ENCODE results near the gene DEFB116.
"Not testable (repeated sequence)": the region's sequence is repeated elsewhere in the genome, so short reads cannot be mapped to it uniquely, and the experiment has no call there.

The DEFB116 gene, protein sequence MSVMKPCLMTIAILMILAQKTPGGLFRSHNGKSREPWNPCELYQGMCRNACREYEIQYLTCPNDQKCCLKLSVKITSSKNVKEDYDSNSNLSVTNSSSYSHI

DNA sequence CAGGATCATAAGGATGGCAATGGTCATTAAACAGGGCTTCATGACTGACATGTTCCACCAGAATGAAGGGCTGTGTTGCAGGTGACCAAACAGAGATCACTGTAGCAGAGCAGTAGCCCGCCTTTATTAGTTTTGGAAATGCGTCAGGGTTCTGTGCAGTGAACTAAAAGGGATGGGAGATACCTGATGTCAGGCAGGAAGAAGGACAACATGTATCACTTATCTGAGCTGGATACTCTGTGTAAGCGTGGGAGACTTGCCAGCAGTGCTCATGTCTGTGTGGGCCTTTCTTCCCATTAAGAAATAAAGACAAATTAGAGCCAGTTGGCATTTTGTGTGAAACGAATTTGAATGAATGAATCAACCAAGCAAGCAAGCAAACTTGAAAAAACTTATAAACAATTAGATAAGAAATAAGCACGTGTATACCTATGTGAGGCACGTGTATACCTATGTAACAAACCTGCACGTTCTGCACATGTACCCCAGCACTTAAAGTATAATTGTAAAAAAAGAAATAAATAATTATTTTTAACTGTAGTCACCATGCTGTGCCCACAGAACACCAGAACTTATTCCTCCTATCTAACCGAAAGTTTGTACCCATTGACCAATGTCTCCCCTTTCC is at the start of gene DEFB116:
Gene DEFB116 (minus strand): TSS at position 51 of the 628 bp plus-strand sequence. CDS start 0 bp downstream, at position 51.
- DNase-seq (ENCODE audit: extremely low spot score, insufficient read length, low read depth) (no peak), FAIRE-seq (no peak)

DNA sequence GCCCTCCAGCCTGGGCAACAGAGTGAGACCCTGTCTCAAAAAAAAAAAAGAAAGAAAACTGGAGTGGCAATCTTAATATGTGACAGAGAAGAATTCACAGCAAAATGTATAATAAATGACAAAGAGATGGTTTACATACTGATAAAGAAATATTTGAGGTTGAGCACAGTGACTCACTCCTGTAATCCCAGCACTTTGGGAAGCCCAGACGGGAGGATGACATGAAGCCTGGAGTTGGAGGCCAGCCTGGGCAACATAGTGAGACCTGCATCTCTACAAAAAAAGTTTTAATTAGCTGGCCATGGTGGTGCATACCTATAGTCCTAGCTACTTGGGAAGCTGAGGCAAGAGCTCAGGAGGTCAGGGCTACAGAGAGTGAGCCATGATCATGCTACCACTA is 47.6 kb upstream of the DEFB116 start:
- DNase-seq (ENCODE audit: extremely low spot score, insufficient read length, low read depth) (no peak), FAIRE-seq (no peak)

DNA sequence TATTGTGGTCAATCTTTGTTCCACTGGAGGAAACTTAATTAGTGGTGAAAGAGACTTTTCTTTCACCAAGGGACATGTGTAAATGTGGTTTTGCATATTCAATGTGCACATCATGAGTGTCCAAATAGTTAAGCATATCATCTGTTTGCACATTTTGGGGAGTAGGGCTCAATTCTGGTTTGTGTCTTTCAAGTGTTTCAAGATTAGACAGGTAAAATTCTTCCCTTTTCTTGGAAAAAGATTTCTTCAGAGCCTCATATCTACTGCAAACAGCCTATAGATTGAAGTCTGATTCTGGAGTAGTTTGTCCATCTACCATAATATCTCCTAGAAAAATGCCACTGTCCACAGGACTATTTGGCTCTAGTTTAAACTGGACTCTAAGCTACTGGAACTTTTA is 33.1 kb upstream of the DEFB116 start:
- DNase-seq (ENCODE audit: extremely low spot score, insufficient read length, low read depth) (no peak), FAIRE-seq (no peak)

DNA sequence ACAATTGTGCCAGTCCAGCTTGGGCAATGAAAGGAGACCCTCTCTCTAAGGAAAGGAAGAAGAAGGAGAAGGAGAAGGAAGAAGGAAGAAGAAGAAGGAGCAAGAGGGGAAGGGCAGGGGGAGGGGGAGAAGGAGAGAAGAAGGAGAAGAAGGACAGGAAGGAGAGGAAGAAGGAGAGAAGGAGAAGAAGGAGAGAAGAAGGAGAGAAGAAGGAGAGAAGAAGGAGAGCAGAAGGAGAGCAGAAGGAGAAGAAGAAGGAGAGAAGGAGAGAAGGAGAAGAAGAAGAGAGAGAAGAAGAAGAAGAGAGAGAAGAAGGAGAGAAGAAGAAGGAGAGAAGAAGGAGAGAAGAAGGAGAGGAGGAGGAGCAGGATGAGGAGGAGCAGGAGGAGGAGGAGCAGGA is 22.5 kb upstream of the DEFB116 start:
- FAIRE-seq (no peak), DNase-seq (ENCODE audit: extremely low spot score, insufficient read length, low read depth) (no peak)

- no peak for FAIRE-seq
These were observed 14.1 kb upstream of the DEFB116 start for GRCh38 chr20:31322504-31322903.

DNA sequence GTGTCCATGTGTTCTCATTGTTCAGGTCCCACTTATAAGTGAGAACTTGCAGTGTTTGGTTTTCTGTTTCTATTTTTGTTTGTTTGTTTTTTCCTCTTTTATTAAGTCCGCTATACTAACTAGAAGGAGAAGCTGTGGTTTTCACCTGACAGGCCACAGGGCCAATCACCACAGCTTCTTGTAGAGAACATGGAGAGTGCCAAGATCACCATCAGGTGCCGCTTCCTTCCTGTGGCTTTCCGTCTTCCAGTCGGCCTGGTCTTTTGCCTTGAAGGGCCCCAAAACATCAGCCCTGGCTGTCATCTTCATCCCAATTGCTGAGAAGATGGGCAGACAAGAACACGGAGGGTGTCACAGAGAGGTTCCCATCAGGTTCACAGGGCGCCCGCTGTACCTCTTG is 23.4 kb downstream of the DEFB116 start:
- FAIRE-seq; DNase-seq (ENCODE audit: extremely low spot score, insufficient read length, low read depth): not testable (repeated sequence)

More at GRCh38 chr20:31322504-31322903, 14.1 kb upstream of the DEFB116 start:
- DNase-seq (ENCODE audit: extremely low spot score, insufficient read length, low read depth): no peak

GRCh38 chr20:31278178-31278577 is 30.2 kb downstream of the DEFB116 start:
- FAIRE-seq (no peak), DNase-seq (ENCODE audit: extremely low spot score, insufficient read length, low read depth) (no peak)

DNA sequence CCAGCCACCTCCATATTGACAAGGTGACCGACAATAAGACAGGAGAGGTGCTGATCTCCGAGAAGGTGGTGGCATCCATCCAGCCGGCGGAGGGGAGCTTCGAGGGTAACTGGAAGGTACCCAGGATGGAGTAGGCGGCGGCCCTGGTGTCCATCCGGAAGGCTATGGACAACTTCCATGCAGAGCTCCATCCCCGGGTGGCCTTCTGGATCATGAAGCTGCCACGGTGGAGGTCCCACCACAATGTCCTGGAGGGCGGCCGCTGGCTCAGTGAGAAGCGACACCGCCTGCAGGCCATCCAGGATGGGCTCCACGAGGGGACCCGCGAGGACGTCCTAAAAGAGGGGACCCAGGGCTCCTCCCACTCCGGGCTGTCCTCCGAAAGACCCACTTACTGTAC is 33.9 kb downstream of the DEFB116 start:
- FAIRE-seq: no peak
- no peak for DNase-seq (ENCODE audit: extremely low spot score, insufficient read length, low read depth)

DNA sequence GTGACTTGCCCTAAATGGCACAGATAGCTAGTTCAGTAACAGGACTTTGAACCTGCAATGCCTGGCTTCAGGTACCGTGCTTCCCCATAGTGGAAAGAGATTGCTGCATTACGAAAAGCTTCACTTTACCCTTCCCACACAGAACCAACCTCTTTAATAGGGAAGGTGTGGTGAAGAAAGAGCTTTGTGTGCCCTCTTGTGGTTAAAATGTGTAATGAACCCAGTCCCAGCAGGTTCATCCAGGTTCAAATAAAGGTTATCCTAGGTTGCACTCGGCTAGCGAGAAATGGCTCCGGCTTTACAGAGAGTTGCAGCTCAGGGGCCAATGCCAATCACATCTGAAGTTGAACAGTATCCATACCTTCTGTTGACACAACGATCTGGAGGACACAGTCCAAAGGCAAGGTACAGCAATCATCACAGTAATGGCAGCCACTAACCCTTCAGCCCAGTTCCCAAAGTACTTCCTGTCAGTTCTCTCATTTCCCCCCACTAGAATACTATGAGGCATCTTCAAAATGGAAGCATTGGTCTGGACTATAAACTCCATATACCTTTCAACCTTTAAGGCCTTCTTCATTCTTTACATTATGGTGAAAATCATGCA is 48.0 kb downstream of the DEFB116 start:
- FAIRE-seq: no peak
- DNase-seq (ENCODE audit: extremely low spot score, insufficient read length, low read depth): no peak

DNA sequence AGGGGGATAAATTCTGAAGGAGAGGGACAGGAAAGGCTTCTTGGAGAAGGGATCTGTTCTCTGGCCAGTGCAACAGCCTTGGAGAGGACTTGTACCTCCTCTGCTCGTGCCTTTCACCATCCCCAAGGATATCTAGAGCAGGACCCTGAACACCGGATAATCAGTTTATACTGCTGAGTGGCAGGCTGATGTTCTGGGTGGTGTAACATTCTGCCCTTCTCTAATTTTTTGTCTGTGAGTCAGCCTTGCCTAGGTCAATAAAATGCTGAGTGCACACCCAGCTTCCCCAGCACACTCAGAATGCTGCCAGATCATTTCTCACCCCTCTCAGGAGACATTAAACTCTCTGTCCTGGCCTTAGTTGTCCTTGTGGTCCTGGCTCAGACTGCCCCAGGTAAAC is 51.0 kb downstream of the DEFB116 start, which contains the start of gene DEFB115:
Gene DEFB115 (plus strand): TSS at position 301 of the 400 bp plus-strand sequence. CDS start 0 bp downstream, at position 301.
- no peak for FAIRE-seq
- DNase-seq (ENCODE audit: extremely low spot score, insufficient read length, low read depth): no peak

GRCh38 chr20:31256959-31257358 is 51.4 kb downstream of the DEFB116 start:
- no peak for FAIRE-seq
- no peak for DNase-seq (ENCODE audit: extremely low spot score, insufficient read length, low read depth)

Measured in GM18507 (cell line).